Neural progenitor cell (in vitro differentiated cells): ENCODE measurements around the gene CIDEB. TPM values are rescaled to one million over a fixed set of nuclear protein-coding genes. Genes with fewer than 3 reads are reported as not detected.

ENCODE experiments used
- DNase-seq: peaks from one replicate; pipeline ENCODE4 v3.0.0-alpha.2; 2016; ENCODE audit warnings: low spot score
- H2AFZ ChIP-seq: fragments of 200-600 bp; sonication (generic); replicated peaks from 2 replicates; pipeline ENCODE4 v1.6.1; 2016; ENCODE audit warnings: antibody characterized with exemption
- H3F3A ChIP-seq: fragments of 200-600 bp; sonication (generic); 2 replicates; pipeline ENCODE4 v1.6.1; 2016; ENCODE audit warnings: antibody characterized with exemption, low read depth
- H3K27ac ChIP-seq: fragments of 200-600 bp; sonication (generic); 2 replicates; pipeline ENCODE4 v1.5.1; 2016; ENCODE audit warnings: mild to moderate bottlenecking
- H3K27me3 ChIP-seq: fragments of 200-600 bp; sonication (generic); 2 replicates; pipeline ENCODE4 v1.6.1; 2016; ENCODE audit warnings: mild to moderate bottlenecking, moderate library complexity
- H3K36me3 ChIP-seq: fragments of 200-600 bp; sonication (generic); 2 replicates; pipeline ENCODE4 v1.5.1; 2016
- H3K4me1 ChIP-seq: fragments of 200-600 bp; sonication (generic); 2 replicates; pipeline ENCODE4 v1.6.1; 2016; ENCODE audit warnings: mixed run types
- H3K4me2 ChIP-seq: fragments of 200-600 bp; sonication (generic); 2 replicates; pipeline ENCODE4 v1.6.1; 2016
- H3K4me3 ChIP-seq: fragments of 200-600 bp; sonication (generic); 2 replicates; pipeline ENCODE4 v1.5.1; 2016
- H3K79me2 ChIP-seq: fragments of 200-600 bp; sonication (generic); 2 replicates; pipeline ENCODE4 v1.6.1; 2016; ENCODE audit warnings: low read depth
- H3K9ac ChIP-seq: fragments of 200-600 bp; sonication (generic); 2 replicates; pipeline ENCODE4 v1.6.1; 2016
- H3K9me3 ChIP-seq: fragments of 200-600 bp; sonication (generic); 2 replicates; pipeline ENCODE4 v1.5.1; 2016; ENCODE audit warnings: low read depth
- H4K20me1 ChIP-seq: fragments of 200-600 bp; sonication (generic); 2 replicates; pipeline ENCODE4 v1.6.1; 2016; ENCODE audit warnings: low read depth
- H3K27ac Mint-ChIP-seq: 3 replicates; pipeline ENCODE4 v1.8.0; 2021; ENCODE audit warnings: mixed read lengths
- H3K27me3 Mint-ChIP-seq: 2 replicates; pipeline ENCODE4 v1.8.0; 2022; ENCODE audit warnings: low read depth, mild to moderate bottlenecking, inconsistent platforms, moderate library complexity, mixed read lengths; ENCODE audit not compliant: insufficient read depth
- H3K36me3 Mint-ChIP-seq: 3 replicates; pipeline ENCODE4 v1.8.0; 2021; ENCODE audit warnings: mixed read lengths
- H3K4me1 Mint-ChIP-seq: 3 replicates; pipeline ENCODE4 v1.8.0; 2021; ENCODE audit warnings: mixed read lengths
- H3K4me3 Mint-ChIP-seq: 3 replicates; pipeline ENCODE4 v1.8.0; 2021; ENCODE audit warnings: mild to moderate bottlenecking, moderate library complexity, mixed read lengths
- H3K9me3 Mint-ChIP-seq: 3 replicates; pipeline ENCODE4 v1.8.0; 2020; ENCODE audit warnings: mixed read lengths
- EZH2 ChIP-seq: fragments of 200-600 bp; sonication (generic); IDR thresholded peaks from 2 replicates; pipeline ENCODE4 v1.6.1; 2017; ENCODE audit warnings: antibody characterized with exemption, mild to moderate bottlenecking, moderate library complexity
- EZH2phosphoT487 ChIP-seq: fragments of 200-600 bp; sonication (generic); IDR thresholded peaks from 2 replicates; pipeline ENCODE4 v1.6.1; 2017; ENCODE audit warnings: antibody characterized with exemption
- total RNA-seq: library from RNA; depleted of rRNA; stranded (reverse); fragments of >200 nt; gene quantifications from 2 replicates; pipeline ENCODE4 v1.2.3, GENCODE V29; 2015; ENCODE audit warnings: low replicate concordance
- TF ChIP-seq, protein P1 (sequence below): fragments of 200-600 bp; sonication (generic); IDR thresholded peaks from 2 replicates; pipeline ENCODE4 v1.5.1; 2017; ENCODE audit warnings: antibody characterized with exemption, mild to moderate bottlenecking

Gene CIDEB
- total RNA-seq, 1 donor from 2014 or later, result not detected

DNA sequence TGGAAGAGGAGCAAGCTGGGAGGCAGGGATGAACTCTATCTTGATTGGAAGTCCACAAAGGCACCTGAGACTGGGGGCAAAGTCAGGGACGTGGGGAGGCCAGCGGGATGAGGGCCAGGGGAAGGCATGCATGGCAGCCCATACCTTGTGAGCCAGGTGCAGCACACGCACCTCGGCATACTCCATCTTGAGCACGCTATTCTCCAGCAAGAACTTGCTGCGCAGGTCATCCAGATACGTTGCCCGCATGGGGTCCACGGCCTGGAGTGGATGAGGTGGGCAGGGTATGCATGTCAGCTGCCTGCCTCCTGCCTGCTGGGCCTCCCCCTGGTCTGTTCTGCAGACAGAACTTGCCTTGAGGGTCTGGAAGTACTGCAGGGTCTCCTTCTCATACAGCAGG, 40.3 kb downstream of the CIDEB start:
- Histone ChIP-seq H3K27me3 (no peaks in the 10 kb centered on the region), H3K4me2 (no peak overlapping the region), H3K9ac (no peak overlapping the region), H3F3A (peaks cover 10% of the 10 kb centered on the region), H4K20me1 (no peaks in the 10 kb centered on the region), H3K9me3 (no peaks in the 10 kb centered on the region), H3K4me1 (peaks cover 6% of the 10 kb centered on the region), H3K4me3 (no peak overlapping the region), H3K79me2 (peaks cover 5% of the 10 kb centered on the region), H3K36me3 (no peaks in the 10 kb centered on the region), H2AFZ (no peak overlapping the region), H3K27ac (no peak overlapping the region)
- Mint-ChIP-seq H3K4me1 (peaks cover 11% of the 10 kb centered on the region), H3K27ac (peak overlapping the region; percentile 6), H3K9me3 (no peaks in the 10 kb centered on the region), H3K4me3 (no peak overlapping the region), H3K27me3 (peaks cover 8% of the 10 kb centered on the region), H3K36me3 (no peaks in the 10 kb centered on the region)
- DNase-seq, result no peak
- no peak for TF ChIP-seq EZH2phosphoT487
- TF ChIP-seq, protein P1, sequence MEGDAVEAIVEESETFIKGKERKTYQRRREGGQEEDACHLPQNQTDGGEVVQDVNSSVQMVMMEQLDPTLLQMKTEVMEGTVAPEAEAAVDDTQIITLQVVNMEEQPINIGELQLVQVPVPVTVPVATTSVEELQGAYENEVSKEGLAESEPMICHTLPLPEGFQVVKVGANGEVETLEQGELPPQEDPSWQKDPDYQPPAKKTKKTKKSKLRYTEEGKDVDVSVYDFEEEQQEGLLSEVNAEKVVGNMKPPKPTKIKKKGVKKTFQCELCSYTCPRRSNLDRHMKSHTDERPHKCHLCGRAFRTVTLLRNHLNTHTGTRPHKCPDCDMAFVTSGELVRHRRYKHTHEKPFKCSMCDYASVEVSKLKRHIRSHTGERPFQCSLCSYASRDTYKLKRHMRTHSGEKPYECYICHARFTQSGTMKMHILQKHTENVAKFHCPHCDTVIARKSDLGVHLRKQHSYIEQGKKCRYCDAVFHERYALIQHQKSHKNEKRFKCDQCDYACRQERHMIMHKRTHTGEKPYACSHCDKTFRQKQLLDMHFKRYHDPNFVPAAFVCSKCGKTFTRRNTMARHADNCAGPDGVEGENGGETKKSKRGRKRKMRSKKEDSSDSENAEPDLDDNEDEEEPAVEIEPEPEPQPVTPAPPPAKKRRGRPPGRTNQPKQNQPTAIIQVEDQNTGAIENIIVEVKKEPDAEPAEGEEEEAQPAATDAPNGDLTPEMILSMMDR, result no peak
- no peak for TF ChIP-seq EZH2

DNA sequence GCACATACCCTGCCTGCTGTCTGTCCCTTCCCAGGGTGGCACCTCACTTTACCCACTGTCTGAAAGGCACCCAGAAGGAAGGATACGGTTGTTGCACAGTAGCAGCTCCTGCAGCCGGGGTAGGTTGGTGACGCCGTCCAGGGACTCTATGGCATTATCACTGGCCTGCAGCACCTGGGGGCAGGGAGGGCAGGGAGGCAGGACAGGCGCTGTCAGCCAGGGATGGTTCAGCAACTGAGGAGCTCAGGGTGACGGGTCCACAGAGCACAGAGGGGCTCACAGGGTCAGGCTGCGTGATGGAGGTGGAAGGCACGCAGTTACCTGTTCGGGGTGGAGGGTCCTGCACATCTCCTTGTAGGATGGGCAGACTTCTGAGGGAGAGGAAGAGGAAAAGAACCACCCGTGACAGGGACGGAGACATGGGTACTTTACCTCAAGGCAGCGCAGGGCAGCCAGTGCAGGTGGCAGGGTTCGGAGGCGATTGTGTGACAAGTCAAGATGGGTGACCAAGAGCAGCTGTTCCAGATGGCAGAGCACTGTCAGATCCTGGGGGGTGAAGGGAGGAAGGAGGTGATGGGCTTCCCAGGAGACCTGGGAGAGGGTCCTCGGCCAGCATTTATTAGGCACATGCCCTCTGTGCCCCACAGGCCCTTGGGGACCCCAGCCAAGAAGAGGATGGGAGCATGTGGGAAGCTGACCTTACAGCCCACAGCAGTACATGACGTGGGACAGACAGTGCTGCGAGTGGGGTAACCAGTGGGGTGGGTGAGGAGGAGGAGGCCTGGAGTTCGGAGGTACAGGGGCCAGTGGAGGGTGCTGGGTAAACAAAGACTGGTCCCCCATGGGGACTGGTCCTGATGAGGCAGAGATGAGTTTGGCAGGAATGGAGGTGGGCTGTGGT, 41.2 kb downstream of the CIDEB start:
- no peaks in the 10 kb centered on the region for H3K9me3 Mint-ChIP-seq
- H3K27ac Mint-ChIP-seq, result peak overlapping the region; percentile 72
- DNase-seq, result no peak

DNA sequence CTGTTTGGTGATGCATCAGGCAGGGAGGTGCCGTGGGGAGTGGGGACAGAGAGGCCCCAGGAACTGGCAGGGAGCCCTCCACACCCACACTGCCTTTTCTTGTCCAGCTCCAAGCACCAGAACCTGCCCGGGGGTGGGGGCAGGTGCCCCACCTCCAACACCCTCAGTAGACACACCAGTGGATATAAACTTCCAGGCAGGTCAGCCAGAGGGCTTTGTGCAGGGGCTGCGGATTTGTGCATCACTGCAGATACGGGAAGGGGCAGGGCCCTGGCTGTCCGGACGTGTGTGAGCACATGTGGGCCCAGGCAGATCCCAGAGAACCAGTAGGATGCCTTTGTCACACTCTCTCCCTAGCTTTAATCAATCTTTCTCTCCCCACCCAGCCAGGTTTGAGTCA, 43.5 kb downstream of the CIDEB start:
- H3F3A ChIP-seq, result no peaks in the 10 kb centered on the region
- no peak overlapping the region for H3K27ac ChIP-seq
- no peak overlapping the region for H3K4me2 ChIP-seq
- DNase-seq, result no peak
- peak overlapping the region; percentile 79 for H3K27ac Mint-ChIP-seq
- peaks cover 5% of the 10 kb centered on the region for H3K27me3 Mint-ChIP-seq
- H3K9me3 ChIP-seq, result no peaks in the 10 kb centered on the region
- H3K4me1 ChIP-seq, result no peaks in the 10 kb centered on the region
- H3K36me3 ChIP-seq, result no peaks in the 10 kb centered on the region
- no peak overlapping the region for H2AFZ ChIP-seq
- H3K36me3 Mint-ChIP-seq, result no peaks in the 10 kb centered on the region
- no peaks in the 10 kb centered on the region for H3K79me2 ChIP-seq
- no peak overlapping the region for H3K4me3 Mint-ChIP-seq
- H4K20me1 ChIP-seq, result no peaks in the 10 kb centered on the region
- TF ChIP-seq EZH2 (no peak), EZH2phosphoT487 (no peak)
- TF ChIP-seq, protein P1, result no peak
- H3K4me1 Mint-ChIP-seq, result no peaks in the 10 kb centered on the region
- no peak overlapping the region for H3K4me3 ChIP-seq
- H3K9ac ChIP-seq, result peak overlapping the region; percentile 32
- no peaks in the 10 kb centered on the region for H3K27me3 ChIP-seq
- no peaks in the 10 kb centered on the region for H3K9me3 Mint-ChIP-seq

More for the DNA sequence above, 41.2 kb downstream of the CIDEB start:
- Mint-ChIP-seq H3K27me3 (peaks cover 8% of the 10 kb centered on the region), H3K36me3 (no peaks in the 10 kb centered on the region), H3K4me1 (peaks cover 4% of the 10 kb centered on the region), H3K4me3 (no peak overlapping the region)
- Histone ChIP-seq H3K4me3 (no peak overlapping the region), H3K36me3 (no peaks in the 10 kb centered on the region), H3K9ac (no peak overlapping the region), H3K27me3 (no peaks in the 10 kb centered on the region), H3K27ac (no peak overlapping the region), H3K79me2 (no peaks in the 10 kb centered on the region), H4K20me1 (no peaks in the 10 kb centered on the region), H3K4me2 (no peak overlapping the region), H3K4me1 (no peaks in the 10 kb centered on the region), H3F3A (peaks cover 10% of the 10 kb centered on the region), H2AFZ (no peak overlapping the region), H3K9me3 (no peaks in the 10 kb centered on the region)
- TF ChIP-seq, protein P1, result no peak
- TF ChIP-seq EZH2, result no peak
- TF ChIP-seq EZH2phosphoT487, result no peak
